ENCODE data around the gene ONECUT1.

ONECUT1 gene

GRCh38 chr15:52780172-52780980 is 9.8 kb downstream of the ONECUT1 start:
- no peak for DNase-seq

- no peak for DNase-seq
These were observed 11.7 kb downstream of the ONECUT1 start for GRCh38 chr15:52778457-52778856.

- DNase-seq, result no peak
These were observed 17.4 kb downstream of the ONECUT1 start for GRCh38 chr15:52772766-52773165.

GRCh38 chr15:52765785-52766184 is 24.4 kb downstream of the ONECUT1 start:
- DNase-seq, result no peak

- no peak for DNase-seq
These were observed 25.4 kb downstream of the ONECUT1 start for GRCh38 chr15:52764731-52765130.

- DNase-seq, result no peak
These were observed 27.5 kb downstream of the ONECUT1 start for GRCh38 chr15:52762621-52763020.

GRCh38 chr15:52760562-52760961 is 29.6 kb downstream of the ONECUT1 start:
- no peak for DNase-seq

GRCh38 chr15:52759969-52760368 is 30.2 kb downstream of the ONECUT1 start:
- no peak for DNase-seq

- no peak for DNase-seq
These were observed 32.6 kb downstream of the ONECUT1 start for GRCh38 chr15:52757496-52757895.

- DNase-seq, result no peak
These were observed 38.6 kb downstream of the ONECUT1 start for GRCh38 chr15:52751522-52751921.

- no peak for DNase-seq
These were observed 40.9 kb downstream of the ONECUT1 start for GRCh38 chr15:52749258-52749657.

GRCh38 chr15:52746162-52746757 is 43.9 kb downstream of the ONECUT1 start:
- no peak for DNase-seq

GRCh38 chr15:52745326-52746161 is 44.6 kb downstream of the ONECUT1 start:
- DNase-seq, result no peak

GRCh38 chr15:52738311-52738710 is 51.8 kb downstream of the ONECUT1 start:
- DNase-seq, result no peak

GRCh38 chr15:52737720-52738119 is 52.4 kb downstream of the ONECUT1 start:
- no peak for DNase-seq

- peak in 1 of 2 experiments; percentile 59 for DNase-seq
These were observed 54.7 kb downstream of the ONECUT1 start for GRCh38 chr15:52735231-52736089.

- no peak for DNase-seq
These were observed 55.8 kb downstream of the ONECUT1 start for GRCh38 chr15:52734329-52734728.

GRCh38 chr15:52733696-52734255 is 56.4 kb downstream of the ONECUT1 start:
- no peak for DNase-seq

- no peak for DNase-seq
These were observed 57.0 kb downstream of the ONECUT1 start for GRCh38 chr15:52733088-52733487.

GRCh38 chr15:52732551-52732950 is 57.6 kb downstream of the ONECUT1 start:
- DNase-seq, result no peak

GRCh38 chr15:52731732-52732470 is 58.2 kb downstream of the ONECUT1 start:
- no peak for DNase-seq

GRCh38 chr15:52731004-52731403 is 59.1 kb downstream of the ONECUT1 start:
- DNase-seq, result no peak

Measured in cerebellar nuclear complex (tissue), 1 donor.